HL-60 (cell line): ENCODE data around the gene FAM204A.

Experiments used
- GABPA ChIP-seq: IDR thresholded peaks from 2 replicates; pipeline ENCODE4 v1.6.1; 2012; ENCODE audit warnings: low read depth
- POLR2AphosphoS5 ChIP-seq: IDR thresholded peaks from 2 replicates; pipeline ENCODE4 v1.6.1; 2012; ENCODE audit warnings: low read depth
- SPI1 ChIP-seq: IDR thresholded peaks from 2 replicates; pipeline ENCODE4 v1.6.1; 2012; ENCODE audit warnings: low read depth, mild to moderate bottlenecking, borderline replicate concordance
- TF ChIP-seq, protein P1 (sequence below): IDR thresholded peaks from one replicate; pipeline ENCODE4 v1.5.1; 2011; ENCODE audit warnings: low read length, control low read depth, inconsistent platforms; ENCODE audit not compliant: insufficient read depth
- TF ChIP-seq, protein P2 (sequence below): IDR thresholded peaks from 2 replicates; pipeline ENCODE4 v1.6.1; 2012; ENCODE audit warnings: low read depth; ENCODE audit not compliant: insufficient replicate concordance

DNA sequence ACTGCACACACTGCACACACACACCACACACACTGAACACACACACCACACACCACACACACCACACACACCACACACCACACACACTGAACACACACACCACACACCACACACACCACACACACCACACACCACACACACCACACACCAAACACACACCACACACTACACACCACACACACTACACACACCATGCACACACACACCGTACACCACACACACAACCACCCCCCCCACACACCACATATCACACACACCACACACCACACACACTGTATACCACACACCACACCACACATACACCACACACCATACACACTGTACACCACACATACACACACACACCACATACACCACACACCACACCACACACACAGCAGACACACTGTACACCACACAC is 59.5 kb downstream of the FAM204A start:
- TF ChIP-seq, protein P1, sequence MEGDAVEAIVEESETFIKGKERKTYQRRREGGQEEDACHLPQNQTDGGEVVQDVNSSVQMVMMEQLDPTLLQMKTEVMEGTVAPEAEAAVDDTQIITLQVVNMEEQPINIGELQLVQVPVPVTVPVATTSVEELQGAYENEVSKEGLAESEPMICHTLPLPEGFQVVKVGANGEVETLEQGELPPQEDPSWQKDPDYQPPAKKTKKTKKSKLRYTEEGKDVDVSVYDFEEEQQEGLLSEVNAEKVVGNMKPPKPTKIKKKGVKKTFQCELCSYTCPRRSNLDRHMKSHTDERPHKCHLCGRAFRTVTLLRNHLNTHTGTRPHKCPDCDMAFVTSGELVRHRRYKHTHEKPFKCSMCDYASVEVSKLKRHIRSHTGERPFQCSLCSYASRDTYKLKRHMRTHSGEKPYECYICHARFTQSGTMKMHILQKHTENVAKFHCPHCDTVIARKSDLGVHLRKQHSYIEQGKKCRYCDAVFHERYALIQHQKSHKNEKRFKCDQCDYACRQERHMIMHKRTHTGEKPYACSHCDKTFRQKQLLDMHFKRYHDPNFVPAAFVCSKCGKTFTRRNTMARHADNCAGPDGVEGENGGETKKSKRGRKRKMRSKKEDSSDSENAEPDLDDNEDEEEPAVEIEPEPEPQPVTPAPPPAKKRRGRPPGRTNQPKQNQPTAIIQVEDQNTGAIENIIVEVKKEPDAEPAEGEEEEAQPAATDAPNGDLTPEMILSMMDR, result no peak
- TF ChIP-seq POLR2AphosphoS5 (no peak), SPI1 (no peak), GABPA (no peak)
- TF ChIP-seq, protein P2, sequence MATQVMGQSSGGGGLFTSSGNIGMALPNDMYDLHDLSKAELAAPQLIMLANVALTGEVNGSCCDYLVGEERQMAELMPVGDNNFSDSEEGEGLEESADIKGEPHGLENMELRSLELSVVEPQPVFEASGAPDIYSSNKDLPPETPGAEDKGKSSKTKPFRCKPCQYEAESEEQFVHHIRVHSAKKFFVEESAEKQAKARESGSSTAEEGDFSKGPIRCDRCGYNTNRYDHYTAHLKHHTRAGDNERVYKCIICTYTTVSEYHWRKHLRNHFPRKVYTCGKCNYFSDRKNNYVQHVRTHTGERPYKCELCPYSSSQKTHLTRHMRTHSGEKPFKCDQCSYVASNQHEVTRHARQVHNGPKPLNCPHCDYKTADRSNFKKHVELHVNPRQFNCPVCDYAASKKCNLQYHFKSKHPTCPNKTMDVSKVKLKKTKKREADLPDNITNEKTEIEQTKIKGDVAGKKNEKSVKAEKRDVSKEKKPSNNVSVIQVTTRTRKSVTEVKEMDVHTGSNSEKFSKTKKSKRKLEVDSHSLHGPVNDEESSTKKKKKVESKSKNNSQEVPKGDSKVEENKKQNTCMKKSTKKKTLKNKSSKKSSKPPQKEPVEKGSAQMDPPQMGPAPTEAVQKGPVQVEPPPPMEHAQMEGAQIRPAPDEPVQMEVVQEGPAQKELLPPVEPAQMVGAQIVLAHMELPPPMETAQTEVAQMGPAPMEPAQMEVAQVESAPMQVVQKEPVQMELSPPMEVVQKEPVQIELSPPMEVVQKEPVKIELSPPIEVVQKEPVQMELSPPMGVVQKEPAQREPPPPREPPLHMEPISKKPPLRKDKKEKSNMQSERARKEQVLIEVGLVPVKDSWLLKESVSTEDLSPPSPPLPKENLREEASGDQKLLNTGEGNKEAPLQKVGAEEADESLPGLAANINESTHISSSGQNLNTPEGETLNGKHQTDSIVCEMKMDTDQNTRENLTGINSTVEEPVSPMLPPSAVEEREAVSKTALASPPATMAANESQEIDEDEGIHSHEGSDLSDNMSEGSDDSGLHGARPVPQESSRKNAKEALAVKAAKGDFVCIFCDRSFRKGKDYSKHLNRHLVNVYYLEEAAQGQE, result no peak
